SK-N-SH (cell line): ENCODE results near the gene RNF212.

Experiments
- CHD2 ChIP-seq: fragments of 150-350 bp; IDR thresholded peaks from 2 replicates; pipeline ENCODE4 v1.6.1; 2018; ENCODE audit warnings: low read length; ENCODE audit not compliant: partially characterized antibody
- CTCF ChIP-seq: fragments of 200-600 bp; sonication (generic); IDR thresholded peaks from 2 replicates; pipeline ENCODE4 v1.6.1; 2017; ENCODE audit warnings: antibody characterized with exemption, mild to moderate bottlenecking, moderate library complexity
- MXI1 ChIP-seq: IDR thresholded peaks from 2 replicates; pipeline ENCODE4 v1.6.1; 2012; ENCODE audit warnings: mild to moderate bottlenecking, low read depth, low read length, improper control_type of control experiment
- PBX3 ChIP-seq: IDR thresholded peaks from 2 replicates; pipeline ENCODE4; 2012
- POLR2AphosphoS5 ChIP-seq: IDR thresholded peaks from 2 replicates; pipeline ENCODE4 v1.6.1; 2012; ENCODE audit warnings: low read depth, low read length
- SMC3 ChIP-seq: IDR thresholded peaks from 2 replicates; pipeline ENCODE4 v1.6.1; 2012; ENCODE audit warnings: low read depth, low read length, improper control_type of control experiment
- ZBTB33 ChIP-seq: IDR thresholded peaks from 2 replicates; pipeline ENCODE4 v1.4.0; 2012; ENCODE audit warnings: low read depth, borderline replicate concordance

- TF ChIP-seq CHD2, result no peak
- TF ChIP-seq ZBTB33, result no peak
- TF ChIP-seq MXI1, result no peak
- no peak for TF ChIP-seq CTCF
- no peak for TF ChIP-seq POLR2AphosphoS5
- no peak for TF ChIP-seq PBX3
- no peak for TF ChIP-seq SMC3
Measured at GRCh38 chr4:1156069-1156468, 42.7 kb upstream of the RNF212 start.
